Fibroblast of villous mesenchyme (primary cell): ENCODE measurements around the gene PROZ. TPM values are rescaled to one million over a fixed set of nuclear protein-coding genes. Genes with fewer than 3 reads are reported as not detected.

Source experiments
- DNase-seq: peaks from one replicate; pipeline ENCODE4 v3.0.0-alpha.2; 2010; ENCODE audit warnings: low read depth
- H3K4me3 ChIP-seq: 2 replicates; pipeline ENCODE4 v1.5.1; 2011; ENCODE audit warnings: low read depth, mild to moderate bottlenecking, low read length
- CTCF ChIP-seq: IDR thresholded peaks from 2 replicates; pipeline ENCODE4 v1.5.1; 2012; ENCODE audit warnings: low read depth, mild to moderate bottlenecking, low read length; ENCODE audit not compliant: insufficient read depth
- total RNA-seq: library from RNA; depleted of rRNA; stranded (reverse); fragments of >200 nt; gene quantifications from 2 replicates; pipeline ENCODE4 v1.2.3, GENCODE V29; 2012

The PROZ gene
- total RNA-seq, 1 donor: under 0.01 TPM

DNA sequence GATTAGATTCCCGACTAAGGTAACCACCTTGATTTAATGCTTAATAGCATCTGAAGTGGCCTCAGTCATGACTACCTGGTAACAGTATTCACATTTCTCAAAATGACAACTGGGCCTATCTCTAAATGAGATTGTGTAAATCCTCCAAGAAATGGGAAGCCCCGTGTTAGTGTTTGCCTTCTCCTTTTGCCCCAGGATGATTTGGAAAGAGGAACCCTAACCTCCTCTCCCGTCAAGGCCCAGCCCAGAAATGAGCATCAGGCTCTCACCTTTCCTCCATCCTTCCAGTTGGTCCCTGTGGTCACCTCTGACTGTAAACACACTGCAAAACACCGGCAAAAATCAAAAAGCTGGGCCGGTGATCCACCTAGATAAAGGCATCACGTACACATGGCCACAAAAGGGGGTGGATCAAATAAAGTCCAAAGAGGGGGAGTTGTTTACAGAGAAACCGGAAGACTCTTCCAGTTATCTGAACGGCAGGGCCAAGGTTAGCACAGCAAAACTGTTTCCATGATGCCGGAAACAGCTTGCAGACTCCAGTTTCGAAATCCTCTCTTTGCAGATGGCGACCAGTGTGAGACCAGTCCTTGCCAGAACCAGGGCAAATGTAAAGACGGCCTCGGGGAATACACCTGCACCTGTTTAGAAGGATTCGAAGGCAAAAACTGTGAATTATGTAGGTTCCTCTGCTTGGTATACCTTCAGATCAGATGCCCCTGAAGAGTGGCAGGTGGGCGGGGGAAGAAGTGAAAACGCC lies 19.5 kb upstream of the PROZ start:
- H3K4me3 ChIP-seq: no peak overlapping the region
- no peak for TF ChIP-seq CTCF
- peak; percentile 33 for DNase-seq

- no peak for TF ChIP-seq CTCF
- no peak overlapping the region for H3K4me3 ChIP-seq
- DNase-seq: no peak
Measured at GRCh38 chr13:113139577-113139976, 18.9 kb upstream of the PROZ start.

- H3K4me3 ChIP-seq: no peak overlapping the region
- no peak for DNase-seq
- TF ChIP-seq CTCF: no peak
Measured at GRCh38 chr13:113140677-113141600, 17.5 kb upstream of the PROZ start.

- no peak overlapping the region for H3K4me3 ChIP-seq
- DNase-seq: no peak
- no peak for TF ChIP-seq CTCF
Measured at GRCh38 chr13:113141601-113141970, 16.9 kb upstream of the PROZ start.

DNA sequence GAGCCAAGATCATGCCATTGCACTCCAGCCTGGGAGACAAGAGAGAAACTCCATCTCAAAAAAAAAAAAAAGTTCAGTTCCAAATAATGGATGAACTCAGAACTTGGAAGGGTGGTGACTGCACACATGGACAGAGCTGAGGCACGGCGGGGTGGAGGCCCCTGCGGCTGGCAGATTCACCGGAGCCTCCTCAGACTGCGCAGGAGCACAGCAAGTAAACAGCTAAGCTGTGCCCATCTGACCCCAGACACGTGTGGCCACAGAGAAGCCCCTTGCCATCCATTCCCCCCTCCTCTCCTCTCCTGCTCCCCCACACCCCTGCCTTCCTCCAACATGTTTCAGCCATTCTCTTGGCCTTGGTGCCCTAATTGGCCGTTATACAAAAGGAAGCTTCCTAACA lies 15.6 kb upstream of the PROZ start:
- DNase-seq: no peak
- H3K4me3 ChIP-seq: no peak overlapping the region
- TF ChIP-seq CTCF: no peak

DNA sequence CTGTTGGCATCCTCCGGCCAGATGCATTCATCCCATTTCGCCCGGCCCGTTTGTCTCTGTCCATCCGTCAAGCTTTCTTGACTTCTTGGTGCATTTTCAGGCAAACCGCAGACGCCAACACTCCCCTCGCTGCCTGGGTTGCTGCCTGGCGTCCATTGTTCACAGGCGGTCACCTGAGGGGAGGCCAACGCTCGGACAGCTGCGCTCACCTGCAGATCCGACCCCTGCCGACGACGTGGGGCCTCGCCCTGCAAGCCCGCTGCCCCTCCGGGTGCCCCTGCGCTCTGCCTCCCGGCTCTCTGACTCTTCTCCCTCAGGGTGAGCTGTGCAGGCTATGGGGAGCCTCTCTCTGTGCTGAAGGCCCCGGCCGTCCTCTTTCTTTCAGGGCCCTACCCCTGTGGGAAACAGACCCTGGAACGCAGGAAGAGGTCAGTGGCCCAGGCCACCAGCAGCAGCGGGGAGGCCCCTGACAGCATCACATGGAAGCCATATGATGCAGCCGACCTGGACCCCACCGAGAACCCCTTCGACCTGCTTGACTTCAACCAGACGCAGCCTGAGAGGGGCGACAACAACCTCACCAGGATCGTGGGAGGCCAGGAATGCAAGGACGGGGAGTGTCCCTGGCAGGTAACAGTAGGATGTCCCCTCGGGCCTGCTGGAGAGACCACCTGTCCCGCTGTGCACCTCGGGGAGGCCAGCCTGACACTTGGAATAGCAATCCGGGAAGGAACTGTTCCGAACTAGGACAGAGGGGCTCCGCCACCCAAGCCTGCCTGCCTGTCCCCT lies 14.8 kb upstream of the PROZ start:
- TF ChIP-seq CTCF: no peak
- no peak for DNase-seq
- H3K4me3 ChIP-seq: no peak overlapping the region
